Stimulated activated CD8-positive, alpha-beta memory T cell treated with anti-CD3 and anti-CD28 coated beads, Interleukin-2, amount 100 ng/mL, for 1 hour (primary cell): ENCODE results near the gene TSSK6.

ENCODE experiments used
- DNase-seq, 2 donors: peaks; one replicate each; pipeline ENCODE4 v3.0.0-alpha.2; 2020; ENCODE audit warnings: low read depth in 2 of 2

TSSK6 gene

DNA sequence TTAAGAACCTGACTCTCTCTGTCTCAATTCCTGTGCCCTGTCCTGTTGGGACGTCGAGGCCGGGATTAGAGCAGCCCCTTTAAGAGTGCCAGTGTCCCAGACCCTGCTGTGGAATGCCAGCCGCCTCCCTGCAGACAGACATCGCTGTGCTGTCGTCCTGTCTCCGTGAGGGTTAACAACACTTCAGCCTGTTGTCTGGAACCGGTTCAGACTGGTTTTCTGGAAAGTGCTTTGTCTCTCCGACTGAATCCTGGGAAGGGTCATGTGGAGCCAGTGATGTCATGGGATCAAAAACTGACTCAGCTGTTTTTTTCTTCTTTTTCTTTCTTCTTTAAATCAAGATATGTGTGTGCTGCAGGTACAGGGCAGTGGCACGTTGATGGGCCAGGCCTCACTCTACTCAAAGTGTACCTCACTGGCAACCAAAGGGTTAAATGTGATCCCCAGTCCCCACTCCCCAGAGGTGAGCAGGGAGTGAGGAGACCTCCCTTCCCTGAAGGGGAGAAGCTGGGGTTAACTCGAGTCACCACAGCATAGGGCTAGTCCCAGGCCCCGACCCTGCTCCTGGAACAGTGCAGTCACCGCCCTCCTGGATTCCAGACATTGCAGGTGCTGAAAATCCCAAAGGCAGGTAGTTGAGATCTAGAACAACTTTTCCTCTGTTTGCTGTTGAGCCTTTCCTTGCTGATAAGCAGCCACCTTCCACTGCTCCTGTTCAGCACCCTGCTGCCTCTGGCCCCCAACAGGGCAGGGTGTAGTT lies 50.8 kb downstream of the TSSK6 start:
- no peak for DNase-seq
